ENCODE data around the gene MAST2. TPM values are rescaled to one million over a fixed set of nuclear protein-coding genes. Genes with fewer than 3 reads are reported as not detected.

The MAST2 gene
- total RNA-seq, 1 experiment from 2014 or later = 41.9 TPM

DNA sequence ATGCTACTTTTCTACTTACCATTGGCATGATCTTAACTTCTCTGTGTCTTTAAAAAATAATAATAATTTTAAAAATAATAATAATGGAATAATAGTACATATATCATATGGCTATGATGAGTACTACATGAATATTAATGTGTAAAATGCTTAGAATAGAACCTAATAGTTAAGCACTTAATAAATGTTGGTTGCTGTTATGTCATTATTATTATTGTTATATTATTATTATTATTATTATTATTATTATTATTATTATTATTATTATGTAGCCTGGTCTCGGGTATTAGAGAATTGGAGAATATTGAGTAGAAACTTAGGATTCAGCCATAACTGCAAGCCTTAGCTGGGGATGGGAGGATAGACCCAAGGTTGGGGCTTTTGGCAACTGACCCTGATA, 108.2 kb downstream of the MAST2 start:
- TF ChIP-seq RAD21 (IDR thresholded peaks at IDR 0.05; ENCODE audit: low read depth) = no peak
- TF ChIP-seq ZNF274 (IDR thresholded peaks at IDR 0.05; ENCODE audit: low read depth, low read length) = no peak
- no peak for TF ChIP-seq EZH2 (IDR thresholded peaks at IDR 0.05)
- TF ChIP-seq JUND (IDR thresholded peaks at IDR 0.05) = no peak
- no peak for TF ChIP-seq TCF7L2 (IDR thresholded peaks at IDR 0.05; ENCODE audit: borderline replicate concordance, extremely low read depth, insufficient read depth, insufficient read length)
- TF ChIP-seq, protein P1, sequence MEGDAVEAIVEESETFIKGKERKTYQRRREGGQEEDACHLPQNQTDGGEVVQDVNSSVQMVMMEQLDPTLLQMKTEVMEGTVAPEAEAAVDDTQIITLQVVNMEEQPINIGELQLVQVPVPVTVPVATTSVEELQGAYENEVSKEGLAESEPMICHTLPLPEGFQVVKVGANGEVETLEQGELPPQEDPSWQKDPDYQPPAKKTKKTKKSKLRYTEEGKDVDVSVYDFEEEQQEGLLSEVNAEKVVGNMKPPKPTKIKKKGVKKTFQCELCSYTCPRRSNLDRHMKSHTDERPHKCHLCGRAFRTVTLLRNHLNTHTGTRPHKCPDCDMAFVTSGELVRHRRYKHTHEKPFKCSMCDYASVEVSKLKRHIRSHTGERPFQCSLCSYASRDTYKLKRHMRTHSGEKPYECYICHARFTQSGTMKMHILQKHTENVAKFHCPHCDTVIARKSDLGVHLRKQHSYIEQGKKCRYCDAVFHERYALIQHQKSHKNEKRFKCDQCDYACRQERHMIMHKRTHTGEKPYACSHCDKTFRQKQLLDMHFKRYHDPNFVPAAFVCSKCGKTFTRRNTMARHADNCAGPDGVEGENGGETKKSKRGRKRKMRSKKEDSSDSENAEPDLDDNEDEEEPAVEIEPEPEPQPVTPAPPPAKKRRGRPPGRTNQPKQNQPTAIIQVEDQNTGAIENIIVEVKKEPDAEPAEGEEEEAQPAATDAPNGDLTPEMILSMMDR (IDR thresholded peaks at IDR 0.05 in 2 of 3, conservative IDR thresholded peaks at IDR 0.05 in 1 of 3; ENCODE audit: borderline replicate concordance in 1 of 3, insufficient read depth in 1 of 3, low read depth in 2 of 3, low read length in 2 of 3) = no peak
- no peak for TF ChIP-seq SRF (IDR thresholded peaks at IDR 0.05; ENCODE audit: low read depth)
- TF ChIP-seq CEBPB (IDR thresholded peaks at IDR 0.05; ENCODE audit: low read depth) = no peak
- H3K9me2 ChIP-seq (ENCODE audit: insufficient read depth) = no peaks in the 10 kb centered on the region
- H3K4me1 ChIP-seq (ENCODE audit: control insufficient read depth in 1 of 2, insufficient read depth in 2 of 2, low read length in 2 of 2) = peaks cover 0 to 3% of the 10 kb centered on the region in 2 experiments; a peak in 1 of 4 replicates
- CTCF ChIA-PET = no interaction called here
- H4K20me1 ChIP-seq (ENCODE audit: insufficient read depth) = 0 out of 2 replicates have a peak, but pooled peaks cover 4% of the 10 kb centered on the region
- no peak overlapping the region for H3K4me2 ChIP-seq (ENCODE audit: low read length)
- H3K27me3 ChIP-seq (ENCODE audit: insufficient read depth, low read length) = no peaks in the 10 kb centered on the region
- H2AFZ ChIP-seq (ENCODE audit: low read depth, low read length, poor library complexity, severe bottlenecking) = no peak overlapping the region
- no TSS peak for BruUV-seq (replicated peaks)
- no peak for DNase-seq (ENCODE audit: low read depth, low spot score)
- H3K27ac ChIP-seq (ENCODE audit: low read depth, low read length) = no peak overlapping the region
- H3K79me2 ChIP-seq (ENCODE audit: insufficient read depth, low read length) = peaks cover 19% of the 10 kb centered on the region
- no peaks in the 10 kb centered on the region for H3K36me3 ChIP-seq (ENCODE audit: control insufficient read depth in 1 of 2, insufficient read depth in 2 of 2, low read length in 2 of 2)
- intact Hi-C loops (cut with micrococcal nuclease) = no loop called here
- H3K9me3 ChIP-seq (ENCODE audit: control insufficient read depth in 1 of 2, insufficient read depth in 1 of 2, low read depth in 1 of 2, low read length in 2 of 2) = no peaks in the 10 kb centered on the region
- POLR2A ChIA-PET = no interaction called here
- RAD21 ChIA-PET (ENCODE audit: low non-redundant PET in 1 of 2, low total read pairs in 2 of 2, uncharacterized antibody in 2 of 2, unreplicated experiment in 2 of 2) = no interaction called here
- H3K9ac ChIP-seq (ENCODE audit: low read length) = no peak overlapping the region
- ATAC-seq = no peak
- no peak overlapping the region for H3K4me3 ChIP-seq (replicated peaks in 1 of 2; ENCODE audit: low read depth in 1 of 2, low read length in 2 of 2)

- DNase-seq (ENCODE audit: low read depth, low spot score) (no peak), ATAC-seq (no peak)
- RAD21 ChIA-PET (ENCODE audit: low non-redundant PET in 1 of 2, low total read pairs in 2 of 2, uncharacterized antibody in 2 of 2, unreplicated experiment in 2 of 2) = no interaction called here
- POLR2A ChIA-PET = no interaction called here
- no TSS peak for BruUV-seq (replicated peaks)
- no peak overlapping the region for H2AFZ ChIP-seq (ENCODE audit: low read depth, low read length, poor library complexity, severe bottlenecking)
- no peak overlapping the region for H3K9ac ChIP-seq (ENCODE audit: low read length)
- H3K4me2 ChIP-seq (ENCODE audit: low read length) = no peak overlapping the region
- CTCF ChIA-PET = no interaction called here
- no peaks in the 10 kb centered on the region for H3K9me3 ChIP-seq (ENCODE audit: control insufficient read depth in 1 of 2, insufficient read depth in 1 of 2, low read depth in 1 of 2, low read length in 2 of 2)
- H3K4me1 ChIP-seq (ENCODE audit: control insufficient read depth in 1 of 2, insufficient read depth in 2 of 2, low read length in 2 of 2) = peaks cover 0 to 3% of the 10 kb centered on the region in 2 experiments; a peak in 1 of 4 replicates
- H3K27ac ChIP-seq (ENCODE audit: low read depth, low read length) = no peak overlapping the region
- intact Hi-C loops (cut with micrococcal nuclease) = no loop called here
- no peaks in the 10 kb centered on the region for H3K27me3 ChIP-seq (ENCODE audit: insufficient read depth, low read length)
- no peaks in the 10 kb centered on the region for H3K9me2 ChIP-seq (ENCODE audit: insufficient read depth)
- 0 out of 2 replicates have a peak, but pooled peaks cover 3% of the 10 kb centered on the region for H4K20me1 ChIP-seq (ENCODE audit: insufficient read depth)
- H3K79me2 ChIP-seq (ENCODE audit: insufficient read depth, low read length) = peaks cover 7% of the 10 kb centered on the region; the same call in 1 of the 2 replicates
- H3K4me3 ChIP-seq (replicated peaks in 1 of 2; ENCODE audit: low read depth in 1 of 2, low read length in 2 of 2) = no peak overlapping the region
- no peaks in the 10 kb centered on the region for H3K36me3 ChIP-seq (ENCODE audit: control insufficient read depth in 1 of 2, insufficient read depth in 2 of 2, low read length in 2 of 2)
- TF ChIP-seq POLR2A (IDR thresholded peaks at IDR 0.05; ENCODE audit: borderline replicate concordance, extremely low read depth, insufficient read depth, insufficient read length) = no peak
These were observed 109.8 kb downstream of the MAST2 start for GRCh38 chr1:45913183-45913683.
